Tibial nerve (tissue), 3 donors: ENCODE results near the gene GPS1.

Experiments used
- CTCF ChIP-seq, 5 experiments: fragments of 200-600 bp in 3 of 5; fragments of 450-650 bp in 2 of 5; sonication (generic) in 3 of 5; IDR thresholded peaks; one replicate each; pipeline ENCODE4 v1.5.1; 2016 to 2019; ENCODE audit warnings: antibody characterized with exemption in 5 of 5, mild to moderate bottlenecking in 3 of 5, moderate library complexity in 2 of 5
- POLR2A ChIP-seq, 2 donors: fragments of 450-650 bp; IDR thresholded peaks; one replicate each; pipeline ENCODE4 v1.6.1; 2017; ENCODE audit warnings: antibody characterized with exemption in 2 of 2, mild to moderate bottlenecking in 2 of 2, moderate library complexity in 2 of 2

- TF ChIP-seq CTCF (IDR thresholded peaks at IDR 0.05) (no peak), POLR2A (IDR thresholded peaks at IDR 0.05) (no peak)
Observed at GRCh38 chr17:82100502-82101298, 49.0 kb downstream of the GPS1 start.
